Ureter (tissue), 1 donor: Measurements from ENCODE around the gene NDUFAF4. TPM values are rescaled to one million over a fixed set of nuclear protein-coding genes. Genes with fewer than 3 reads are reported as not detected.

ENCODE experiments used
- DNase-seq: peaks from one replicate; pipeline ENCODE4 v3.0.0-alpha.2; 2020; ENCODE audit warnings: low spot score
- total RNA-seq: library from RNA; stranded (reverse); gene quantifications from one replicate; pipeline ENCODE4 v1.2.4, GENCODE V29; 2023
- donor health status: DM: yes; HTN: yes; CAD: no.

Gene NDUFAF4
- 36.5 TPM for total RNA-seq

- DNase-seq: peak; percentile 97
Observed at GRCh38 chr6:96897396-96898240, at the start of gene NDUFAF4. TSS of gene NDUFAF4 (minus strand) at chr6:96897891. CDS start at chr6:96897801, 90 bp downstream.

- no peak for DNase-seq
Observed at GRCh38 chr6:96947055-96947454, 49.4 kb upstream of the NDUFAF4 start.

GRCh38 chr6:96943555-96944215, 46.0 kb upstream of the NDUFAF4 start:
- DNase-seq: no peak

GRCh38 chr6:96942676-96943075, 45.0 kb upstream of the NDUFAF4 start:
- no peak for DNase-seq

GRCh38 chr6:96940322-96940721, 42.6 kb upstream of the NDUFAF4 start:
- DNase-seq: no peak

- DNase-seq: no peak
Observed at GRCh38 chr6:96939007-96939805, 41.5 kb upstream of the NDUFAF4 start.

- no peak for DNase-seq
Observed at GRCh38 chr6:96934087-96934486, 36.4 kb upstream of the NDUFAF4 start.

- DNase-seq: no peak
Observed at GRCh38 chr6:96931198-96931597, 33.5 kb upstream of the NDUFAF4 start.

- no peak for DNase-seq
Observed at GRCh38 chr6:96929741-96930140, 32.0 kb upstream of the NDUFAF4 start.

- DNase-seq: no peak
Observed at GRCh38 chr6:96927660-96928059, 30.0 kb upstream of the NDUFAF4 start.

GRCh38 chr6:96926425-96926824, 28.7 kb upstream of the NDUFAF4 start:
- DNase-seq: no peak

GRCh38 chr6:96925290-96925687, 27.6 kb upstream of the NDUFAF4 start:
- DNase-seq: no peak

GRCh38 chr6:96923871-96924493, 26.3 kb upstream of the NDUFAF4 start:
- no peak for DNase-seq

GRCh38 chr6:96923400-96923799, 25.7 kb upstream of the NDUFAF4 start:
- DNase-seq: no peak

- DNase-seq: no peak
Observed at GRCh38 chr6:96917098-96917497, 19.4 kb upstream of the NDUFAF4 start.

GRCh38 chr6:96913621-96914020, 15.9 kb upstream of the NDUFAF4 start:
- no peak for DNase-seq

GRCh38 chr6:96911751-96912150, 14.1 kb upstream of the NDUFAF4 start:
- DNase-seq: no peak

- DNase-seq: no peak
Observed at GRCh38 chr6:96911171-96911570, 13.5 kb upstream of the NDUFAF4 start.

- no peak for DNase-seq
Observed at GRCh38 chr6:96909811-96910210, 12.1 kb upstream of the NDUFAF4 start.

- no peak for DNase-seq
Observed at GRCh38 chr6:96907498-96907897, 9.8 kb upstream of the NDUFAF4 start.

- no peak for DNase-seq
Observed at GRCh38 chr6:96900873-96901272, 3.2 kb upstream of the NDUFAF4 start.

GRCh38 chr6:96899451-96899998, 1.8 kb upstream of the NDUFAF4 start:
- no peak for DNase-seq
